ENCODE results near the gene ADGRF3. TPM values are rescaled to one million over a fixed set of nuclear protein-coding genes. Genes with fewer than 3 reads are reported as not detected.
"Not testable (repeated sequence)": the region's sequence is repeated elsewhere in the genome, so short reads cannot be mapped to it uniquely, and the experiment has no call there.

The ADGRF3 gene
- polyA plus RNA-seq, 4 donors = 2.0 to 3.6 (median 2.6) TPM

- no peak for DNase-seq (ENCODE audit: low read depth in 4 of 4, low spot score in 2 of 4)
Measured at GRCh38 chr2:26318950-26319349, 27.6 kb downstream of the ADGRF3 start.

DNA sequence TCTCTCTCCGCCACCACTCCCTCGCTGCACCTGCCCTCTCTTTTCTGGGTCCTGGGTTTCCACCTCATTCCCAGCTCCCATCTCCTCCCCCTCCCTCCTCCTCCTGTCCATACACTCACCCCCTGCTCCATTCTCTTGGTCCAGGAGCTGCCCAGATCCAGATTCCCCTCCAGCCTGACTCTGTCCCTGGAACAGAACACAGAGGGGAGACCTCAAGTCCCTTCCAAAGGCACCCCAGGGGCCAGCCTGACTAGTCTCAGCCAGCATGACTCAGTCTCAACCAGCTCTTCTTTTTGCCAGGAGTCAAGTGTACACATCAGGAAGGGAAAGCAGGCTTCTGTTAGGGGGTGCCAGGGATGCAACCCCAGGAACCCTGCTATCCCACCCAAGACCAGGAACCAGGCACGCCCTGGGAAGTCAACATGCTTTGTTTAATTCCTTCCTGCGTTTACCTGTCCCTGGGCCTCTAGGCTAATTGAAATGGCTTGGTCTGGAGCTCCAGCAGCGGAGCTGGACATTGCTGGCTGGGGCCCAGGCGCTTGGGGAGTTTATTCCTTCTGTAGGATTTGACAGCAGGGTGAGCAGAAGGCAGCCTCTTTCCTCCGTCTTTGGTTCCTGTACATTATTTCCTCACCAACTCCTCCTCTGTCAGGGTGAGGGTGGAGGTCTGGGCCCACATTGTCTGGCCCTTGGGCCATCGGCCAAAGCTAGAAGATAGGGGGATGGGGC is 29.0 kb downstream of the ADGRF3 start:
- DNase-seq (ENCODE audit: low read depth in 4 of 4, low spot score in 2 of 4) = no peak

GRCh38 chr2:26316845-26317244 is 29.7 kb downstream of the ADGRF3 start:
- DNase-seq (ENCODE audit: low read depth in 4 of 4, low spot score in 2 of 4) = no peak

- DNase-seq (ENCODE audit: low read depth in 4 of 4, low spot score in 2 of 4) = no peak
Measured at GRCh38 chr2:26316041-26316440, 30.5 kb downstream of the ADGRF3 start.

- no peak for DNase-seq (ENCODE audit: low read depth in 4 of 4, low spot score in 2 of 4)
Measured at GRCh38 chr2:26314243-26314642, 32.3 kb downstream of the ADGRF3 start.

- no peak for DNase-seq (ENCODE audit: low read depth in 4 of 4, low spot score in 2 of 4)
Measured at GRCh38 chr2:26313446-26313845, 33.1 kb downstream of the ADGRF3 start.

GRCh38 chr2:26312471-26312870 is 34.1 kb downstream of the ADGRF3 start:
- DNase-seq (ENCODE audit: low read depth in 4 of 4, low spot score in 2 of 4) = no peak

DNA sequence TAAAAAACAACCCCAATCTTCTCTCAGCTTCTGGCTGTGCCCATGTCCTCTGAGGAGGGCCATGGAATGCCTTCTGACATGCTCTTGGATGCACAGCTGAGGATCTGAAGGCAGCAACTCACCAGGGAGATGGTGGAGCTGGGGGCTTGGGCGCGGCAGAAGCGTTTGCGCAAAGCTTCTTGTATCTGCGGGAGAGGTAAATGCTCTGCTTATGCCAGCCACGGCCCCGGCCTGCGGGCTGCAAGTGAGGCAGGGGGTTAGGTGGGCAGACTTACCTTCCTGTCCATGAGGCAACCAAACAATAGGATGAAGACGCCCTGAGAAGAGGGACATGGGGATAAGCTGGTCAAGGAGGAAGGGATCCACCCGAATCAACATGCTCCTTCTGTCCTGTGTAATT is 36.7 kb downstream of the ADGRF3 start:
- DNase-seq (ENCODE audit: low read depth in 4 of 4, low spot score in 2 of 4) = no peak

DNA sequence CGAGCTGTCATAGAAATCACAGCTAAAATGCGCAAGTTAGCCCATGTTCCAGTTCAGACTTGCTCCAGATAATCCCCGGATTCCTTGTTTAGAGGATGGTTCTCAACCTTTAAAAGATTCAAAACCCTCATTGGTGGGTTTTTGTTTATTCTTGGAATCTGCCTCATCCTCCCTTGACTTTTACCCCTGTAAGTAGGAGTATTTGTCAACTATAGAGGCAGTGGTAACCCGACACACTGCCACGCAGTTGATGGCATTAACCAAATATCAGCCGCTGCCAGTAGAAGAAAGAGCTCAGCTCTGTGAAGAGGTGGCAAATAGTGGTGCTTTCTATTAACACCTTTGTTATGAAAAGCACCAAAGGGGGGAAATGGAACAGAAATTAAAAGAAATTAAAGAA is 41.0 kb downstream of the ADGRF3 start:
- peak in 1 of 4 donors; percentile 17 for DNase-seq (ENCODE audit: low read depth in 4 of 4, low spot score in 2 of 4)

DNA sequence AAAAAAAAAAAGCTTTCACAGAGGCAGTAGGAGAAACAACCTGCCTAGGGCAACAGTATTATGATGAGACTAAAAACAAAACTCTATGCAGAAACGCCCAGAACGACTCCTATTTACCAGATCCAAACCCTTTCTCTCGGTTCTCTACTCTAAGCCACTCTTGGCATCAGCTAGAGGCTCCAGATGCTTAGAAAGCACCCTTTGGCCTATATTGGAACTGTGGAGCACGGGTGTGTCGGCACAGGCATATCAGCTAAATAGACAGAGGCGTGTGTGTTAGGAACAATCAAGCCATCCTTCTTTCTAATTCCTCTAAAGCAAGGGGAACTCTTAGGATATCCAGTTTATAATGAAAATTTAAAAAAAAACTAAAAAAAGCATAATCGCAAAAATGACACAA is 41.5 kb downstream of the ADGRF3 start:
- DNase-seq (ENCODE audit: low read depth in 4 of 4, low spot score in 2 of 4) = not testable (repeated sequence)

GRCh38 chr2:26302846-26303245 is 43.7 kb downstream of the ADGRF3 start:
- DNase-seq (ENCODE audit: low read depth in 4 of 4, low spot score in 2 of 4) = no peak

GRCh38 chr2:26300234-26300925 is 46.2 kb downstream of the ADGRF3 start:
- peak in 2 of 4 donors; percentile 24 to 48 for DNase-seq (ENCODE audit: low read depth in 4 of 4, low spot score in 2 of 4)

DNA sequence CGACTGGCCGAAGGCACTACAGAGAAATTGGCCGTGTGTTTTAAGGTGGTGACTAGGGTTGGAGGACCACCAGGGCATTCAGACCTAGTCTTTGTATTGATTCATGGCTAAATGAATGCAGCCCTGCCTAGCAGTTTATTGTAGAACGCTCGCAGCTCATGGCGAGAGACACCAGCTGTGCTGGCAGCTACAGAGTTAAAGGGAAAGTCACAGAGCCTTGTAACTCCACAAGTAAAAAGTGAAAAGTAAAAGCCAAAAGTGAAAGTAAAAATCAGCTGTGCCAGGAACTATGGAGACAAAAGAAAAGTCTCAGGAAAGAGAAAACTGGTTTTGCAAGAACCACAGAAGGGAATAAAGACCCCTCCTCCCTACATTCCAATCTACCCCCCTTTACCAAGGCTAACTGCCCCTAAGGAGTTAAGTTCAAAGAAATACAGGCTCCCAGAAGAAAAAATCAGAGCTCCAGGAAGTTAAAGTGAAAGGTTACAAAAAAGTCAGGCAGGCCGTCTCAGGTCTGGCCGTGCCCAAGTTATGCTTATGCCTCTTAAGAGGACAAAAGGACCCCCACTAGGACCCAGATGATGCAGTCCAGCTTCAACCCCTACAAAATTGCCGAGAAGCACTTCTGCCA is 47.0 kb downstream of the ADGRF3 start:
- DNase-seq (ENCODE audit: low read depth in 4 of 4, low spot score in 2 of 4) = peak in 3 of 4 donors; percentile 65 to 75 (median 71)

DNA sequence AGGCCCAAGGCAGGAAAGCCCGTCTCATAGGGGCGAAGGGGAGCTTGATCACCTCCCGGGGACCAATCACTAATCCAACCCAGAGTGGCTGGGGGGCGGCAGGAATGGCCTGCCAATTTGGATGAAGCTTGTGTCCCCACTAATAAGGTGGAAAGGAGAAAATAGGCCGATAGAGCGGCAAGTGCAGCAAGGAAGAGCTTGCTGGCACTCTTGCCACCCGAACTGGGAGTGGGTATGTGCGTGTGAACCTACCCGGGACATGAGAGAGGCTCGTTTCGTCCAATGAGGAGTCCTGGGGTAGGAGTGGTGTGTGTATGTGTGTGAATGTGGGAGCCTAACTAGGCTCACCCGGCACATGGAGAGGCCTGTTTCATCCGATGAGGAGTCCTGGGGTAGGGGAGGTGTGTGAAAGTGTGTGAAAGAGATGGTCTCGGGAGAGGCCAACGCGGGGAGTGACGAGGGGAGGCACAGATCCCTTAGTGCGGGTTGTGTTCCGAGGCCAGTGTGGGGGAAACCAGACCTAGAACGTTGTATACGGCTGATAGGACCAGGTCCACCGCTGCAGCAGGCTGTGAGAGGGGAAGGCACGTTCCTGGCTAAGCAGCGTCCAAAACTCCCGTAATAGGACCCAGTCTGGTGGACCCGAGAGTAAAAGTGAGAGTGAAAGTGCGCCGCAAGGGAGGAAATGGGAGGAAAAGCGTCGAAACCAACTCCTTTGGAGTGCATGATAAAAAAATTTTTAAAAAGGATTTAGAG is 47.8 kb downstream of the ADGRF3 start:
- DNase-seq (ENCODE audit: low read depth in 4 of 4, low spot score in 2 of 4) = peak in 2 of 4 donors; percentile 44 to 56

- DNase-seq (ENCODE audit: low read depth in 4 of 4, low spot score in 2 of 4) = no peak
Measured at GRCh38 chr2:26298286-26298637, 48.3 kb downstream of the ADGRF3 start.

DNA sequence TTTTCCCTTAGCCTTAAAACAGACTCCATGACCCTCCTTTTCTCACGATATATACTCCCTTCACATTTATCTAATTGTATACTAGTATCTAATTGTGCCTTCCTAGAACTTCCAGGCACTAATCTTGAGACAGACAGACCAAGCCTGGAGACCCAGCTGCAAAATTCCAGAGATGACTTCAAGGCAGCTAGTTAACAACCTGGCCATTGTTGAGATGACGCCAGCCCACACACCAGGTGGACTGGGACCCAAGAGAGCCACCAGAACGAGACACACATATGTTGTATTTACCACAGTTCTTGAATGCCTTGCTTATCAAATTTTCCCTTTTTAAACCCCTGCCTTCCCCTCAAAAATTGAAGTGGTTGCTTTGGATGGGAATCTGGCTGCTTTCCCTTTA is 49.5 kb downstream of the ADGRF3 start:
- DNase-seq (ENCODE audit: low read depth in 4 of 4, low spot score in 2 of 4) = no peak

DNA sequence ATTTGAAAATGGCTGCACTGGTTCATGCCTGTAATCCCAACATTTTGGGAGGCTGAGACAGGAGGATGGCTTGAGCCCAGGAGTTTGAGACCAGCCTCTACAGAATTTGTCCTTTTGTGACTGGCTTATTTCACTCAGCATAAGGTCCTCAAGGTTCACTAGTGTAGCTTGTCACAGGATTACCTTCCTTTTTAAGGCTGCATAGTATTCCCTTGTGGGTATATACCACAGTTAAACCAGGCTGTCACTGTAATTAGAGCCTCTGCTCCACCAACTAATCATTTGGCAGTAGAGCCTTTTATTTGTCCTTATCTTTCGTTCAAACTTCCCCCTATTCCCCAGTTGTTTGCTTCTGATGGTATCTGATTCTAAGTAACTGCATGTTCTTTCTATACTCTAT is 51.1 kb downstream of the ADGRF3 start:
- DNase-seq (ENCODE audit: low read depth in 4 of 4, low spot score in 2 of 4) = no peak

GRCh38 chr2:26292646-26293045 is 53.9 kb downstream of the ADGRF3 start:
- DNase-seq (ENCODE audit: low read depth in 4 of 4, low spot score in 2 of 4) = no peak

GRCh38 chr2:26290001-26290400 is 56.6 kb downstream of the ADGRF3 start:
- DNase-seq (ENCODE audit: low read depth in 4 of 4, low spot score in 2 of 4) = no peak

- DNase-seq (ENCODE audit: low read depth in 4 of 4, low spot score in 2 of 4) = no peak
Measured at GRCh38 chr2:26285931-26286330, 60.7 kb downstream of the ADGRF3 start.

DNA sequence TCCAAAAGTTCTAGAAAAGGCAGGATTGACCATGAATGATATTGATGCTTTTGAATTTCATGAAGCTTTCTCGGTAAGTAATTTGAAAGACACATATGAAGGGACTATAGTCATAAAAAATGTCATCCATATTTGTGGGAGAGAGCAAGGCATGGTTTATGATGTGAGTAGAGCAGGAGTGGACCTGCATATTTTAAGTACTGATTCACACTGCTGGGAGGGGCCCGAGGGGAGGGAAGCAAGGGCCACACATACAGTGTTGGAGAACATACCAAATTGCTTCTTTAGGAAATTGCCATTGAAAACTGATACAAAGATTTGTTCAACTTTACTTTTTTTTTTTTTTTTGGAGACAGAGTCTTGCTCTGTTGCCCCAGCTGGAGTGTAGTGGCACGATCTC is 62.5 kb downstream of the ADGRF3 start:
- no peak for DNase-seq (ENCODE audit: low read depth in 4 of 4, low spot score in 2 of 4)

All from left renal cortex interstitium (tissue), 4 donors.